NCI-H1694 (cell line): ENCODE data around the gene VSTM2L.

Experiments
- DNase-seq: peaks from one replicate; lab custom pipeline; 2025; lab: John Stamatoyannopoulos, UW

VSTM2L gene

DNA sequence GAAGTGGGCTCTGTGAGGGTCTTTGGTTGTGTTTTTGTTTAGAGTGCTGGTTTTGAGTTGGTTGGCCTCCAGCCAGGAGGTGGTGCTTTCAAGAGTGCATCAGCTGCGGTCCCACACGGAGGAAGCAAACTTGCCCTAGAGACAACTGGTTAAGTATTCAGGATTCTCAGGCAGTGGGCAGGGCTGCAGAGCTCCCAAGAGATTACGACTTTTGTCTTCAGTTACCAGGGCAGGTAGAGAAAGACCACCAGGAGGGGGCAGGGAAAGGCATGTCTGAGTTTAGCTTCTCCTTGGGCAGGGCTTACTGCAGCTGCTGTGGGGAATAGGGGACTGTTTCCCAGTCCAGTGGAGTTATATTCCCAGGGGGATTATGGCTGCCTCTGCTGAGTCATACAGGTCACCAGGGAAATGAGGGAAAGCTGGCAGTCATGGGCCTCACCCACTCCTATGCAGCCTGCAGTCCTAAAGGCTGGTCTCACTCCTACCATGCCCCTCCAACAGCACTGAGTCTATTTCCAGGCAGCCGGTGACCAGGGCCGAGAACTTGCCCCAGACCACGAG, 66.0 kb downstream of the VSTM2L start:
- DNase-seq, result no peak

GRCh38 chr20:37969949-37970855, 67.3 kb downstream of the VSTM2L start:
- DNase-seq, result no peak

DNA sequence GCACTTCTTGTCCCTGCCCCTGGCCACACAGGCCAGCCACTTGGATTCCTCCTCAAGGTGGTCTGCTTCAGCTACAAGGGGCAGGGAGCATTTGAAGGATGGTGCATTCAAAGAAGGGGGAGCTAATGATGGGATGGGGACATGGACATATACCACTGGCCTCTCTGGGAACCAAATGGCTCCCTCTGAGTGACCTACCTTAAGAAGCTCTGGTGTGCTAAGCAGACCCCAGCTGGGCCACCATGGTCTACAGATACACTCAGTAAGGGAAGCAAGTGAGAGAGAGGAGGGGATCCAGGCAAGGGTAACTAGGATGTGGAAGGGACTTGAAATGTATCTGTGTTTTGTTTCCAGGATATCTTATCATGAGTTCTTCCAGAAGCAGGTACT, 67.9 kb downstream of the VSTM2L start:
- no peak for DNase-seq

DNA sequence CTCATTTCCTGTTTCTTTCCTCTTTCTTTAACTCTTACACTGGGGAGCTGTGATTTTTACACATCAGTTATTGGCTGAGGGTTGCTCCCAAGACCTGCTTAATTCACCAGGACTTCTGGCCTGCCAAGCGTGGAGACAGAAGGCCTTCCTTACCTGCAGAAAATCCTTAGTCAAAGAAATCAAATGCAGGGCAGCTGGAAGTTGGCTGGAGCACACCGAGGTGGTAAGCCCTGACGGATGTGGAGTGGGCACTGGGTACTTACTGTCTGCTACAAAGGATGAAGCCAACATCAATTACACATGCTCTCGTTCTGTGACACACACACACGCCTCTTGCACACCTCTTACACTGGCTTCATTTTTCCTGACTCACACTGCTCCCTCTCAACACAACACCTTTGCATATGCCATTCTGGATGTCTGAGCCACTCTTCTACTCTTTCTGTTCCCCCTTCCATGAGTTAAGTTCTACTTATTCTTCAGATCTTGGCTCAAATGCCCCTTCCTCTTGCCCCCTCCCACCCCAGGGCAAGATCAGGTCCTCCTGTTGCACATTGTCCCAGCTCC, 68.7 kb downstream of the VSTM2L start:
- DNase-seq, result no peak

DNA sequence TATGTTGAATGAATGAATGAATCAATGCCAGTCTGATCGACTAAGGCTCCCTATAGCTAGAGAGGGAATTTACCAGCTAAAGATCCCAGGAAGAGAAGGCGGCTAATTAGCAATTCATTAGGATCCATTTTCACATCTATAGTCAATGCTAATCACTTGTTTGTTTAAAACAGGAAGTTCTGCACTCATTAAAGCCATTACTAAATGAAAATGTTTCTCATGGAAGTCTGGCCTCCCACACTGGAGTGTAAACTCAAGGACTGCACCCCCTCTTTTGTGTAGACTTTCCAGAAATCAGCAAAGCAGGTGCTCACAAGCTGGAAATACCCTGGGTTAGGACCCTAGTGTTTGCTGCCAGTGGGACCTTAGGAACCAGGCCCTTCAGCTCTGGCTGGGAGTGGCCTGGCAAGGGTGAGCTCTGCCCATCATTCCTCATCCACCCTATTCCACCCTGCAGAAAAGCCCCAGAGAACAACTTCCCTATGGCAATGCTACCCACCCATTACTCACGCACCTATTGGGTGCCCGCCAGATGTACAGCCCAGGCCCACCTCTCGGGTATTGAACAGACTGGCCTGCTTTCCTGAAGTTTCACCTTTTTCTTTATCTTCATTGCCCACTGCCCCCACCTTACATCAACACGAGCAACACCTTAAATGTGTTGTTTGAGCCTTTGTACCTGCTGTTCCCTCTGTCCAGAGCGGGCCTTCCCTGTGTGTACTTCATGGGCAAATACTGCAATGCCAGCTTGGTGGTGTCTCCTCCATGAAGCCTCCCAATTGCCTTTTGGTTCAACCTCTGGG, 69.5 kb downstream of the VSTM2L start:
- no peak for DNase-seq

DNA sequence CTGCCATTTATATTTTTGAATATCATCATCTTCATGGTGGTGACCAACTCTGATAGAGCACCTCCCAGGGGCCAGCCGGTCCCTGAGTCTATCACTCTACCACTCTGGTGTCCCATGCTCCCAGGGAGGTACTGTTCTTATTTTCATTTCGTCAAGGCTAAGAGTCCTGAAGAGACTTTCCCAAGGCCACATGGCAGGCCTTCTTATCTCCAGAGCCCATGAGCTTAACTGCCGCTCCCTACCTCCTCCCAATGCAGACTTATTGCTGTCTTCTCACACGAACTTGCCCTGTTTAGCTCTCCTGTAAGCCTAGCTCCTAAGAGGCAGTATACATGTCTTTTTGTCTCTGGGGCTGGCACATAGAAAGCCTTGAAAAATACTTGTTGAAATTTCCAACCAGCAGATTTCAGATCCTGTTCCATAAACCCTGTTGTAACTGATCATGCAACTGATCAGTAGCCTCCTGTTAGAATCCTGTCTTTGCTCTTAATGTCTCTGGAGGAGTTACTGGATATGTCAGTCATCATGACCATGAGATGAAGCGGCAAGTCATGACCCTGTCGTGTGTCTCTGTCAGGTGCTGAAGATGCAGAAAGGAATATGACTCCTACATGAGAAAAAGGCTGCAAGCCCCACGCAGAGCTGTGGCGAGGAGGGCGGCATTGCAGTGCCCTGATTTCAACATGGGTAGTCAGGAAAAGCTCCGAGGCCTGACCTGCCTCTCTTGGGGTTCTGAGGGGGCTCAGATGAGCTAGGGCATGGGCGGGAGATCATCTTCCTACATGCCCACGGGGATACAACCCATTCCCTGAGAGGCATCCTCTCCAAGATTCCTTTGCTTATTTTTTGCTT, 70.4 kb downstream of the VSTM2L start:
- DNase-seq, result no peak

GRCh38 chr20:37976887-37977286, 74.0 kb downstream of the VSTM2L start:
- DNase-seq, result no peak

- no peak for DNase-seq
Measured at GRCh38 chr20:37977338-37977737, 74.4 kb downstream of the VSTM2L start.

DNA sequence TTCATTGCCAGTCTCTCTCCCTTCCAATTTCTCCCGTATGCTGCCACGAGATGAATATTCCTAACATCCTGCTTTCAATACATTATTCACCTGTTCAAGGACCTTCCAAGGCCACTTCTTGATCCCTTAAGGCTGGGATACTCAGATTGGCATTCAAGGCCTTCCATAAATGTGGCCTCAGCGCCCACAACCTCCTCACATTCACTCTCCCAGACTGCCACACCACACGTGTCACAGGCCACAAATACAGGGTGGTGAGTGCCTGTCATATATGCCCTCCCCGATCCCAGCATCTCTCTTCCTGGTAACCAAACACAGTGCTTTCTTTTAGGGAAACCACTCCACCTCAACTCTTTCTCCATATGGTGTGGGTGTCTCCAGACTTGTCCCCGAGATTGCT, 74.9 kb downstream of the VSTM2L start:
- DNase-seq, result no peak

- no peak for DNase-seq
Measured at GRCh38 chr20:37979021-37979985, 76.4 kb downstream of the VSTM2L start.

DNA sequence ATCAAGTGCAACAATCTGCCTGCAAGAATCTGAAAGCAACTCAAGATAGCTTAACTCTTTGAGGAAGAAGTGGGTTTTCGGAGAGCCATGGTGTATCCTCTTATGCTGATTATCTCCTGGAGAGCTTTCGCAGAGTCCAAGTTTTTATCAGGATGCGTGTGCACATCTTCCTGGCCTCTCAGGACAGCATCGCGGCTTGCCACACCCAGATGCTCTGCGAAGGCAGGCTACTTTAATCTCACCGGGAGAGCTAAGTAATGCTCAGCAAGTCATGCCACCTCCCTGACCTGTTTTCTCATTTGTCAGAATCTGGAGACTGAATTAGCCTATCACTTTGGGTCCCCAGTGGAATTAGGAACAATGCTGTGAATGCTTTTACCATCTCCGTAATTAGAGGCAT, 77.5 kb downstream of the VSTM2L start:
- DNase-seq, result no peak

DNA sequence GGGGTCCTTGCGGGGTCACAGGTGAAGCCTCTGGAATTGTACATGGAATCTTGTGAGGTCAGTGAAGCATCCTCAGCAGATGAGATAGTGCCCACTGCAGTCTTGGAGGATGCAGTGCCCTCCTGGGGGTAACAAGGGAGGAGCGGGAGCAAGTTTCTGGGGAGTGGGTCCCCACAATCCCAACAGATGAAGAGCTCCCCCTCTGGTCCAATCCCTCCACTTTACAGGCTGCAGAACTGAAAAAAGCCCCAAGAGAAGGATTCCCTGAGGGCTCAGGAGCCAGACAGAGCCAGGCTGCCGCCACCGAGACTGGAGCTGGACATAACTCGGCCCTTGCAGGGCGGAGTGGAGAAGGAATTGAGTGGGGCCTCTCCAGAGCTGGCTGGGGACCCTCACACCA, 77.9 kb downstream of the VSTM2L start:
- no peak for DNase-seq

DNA sequence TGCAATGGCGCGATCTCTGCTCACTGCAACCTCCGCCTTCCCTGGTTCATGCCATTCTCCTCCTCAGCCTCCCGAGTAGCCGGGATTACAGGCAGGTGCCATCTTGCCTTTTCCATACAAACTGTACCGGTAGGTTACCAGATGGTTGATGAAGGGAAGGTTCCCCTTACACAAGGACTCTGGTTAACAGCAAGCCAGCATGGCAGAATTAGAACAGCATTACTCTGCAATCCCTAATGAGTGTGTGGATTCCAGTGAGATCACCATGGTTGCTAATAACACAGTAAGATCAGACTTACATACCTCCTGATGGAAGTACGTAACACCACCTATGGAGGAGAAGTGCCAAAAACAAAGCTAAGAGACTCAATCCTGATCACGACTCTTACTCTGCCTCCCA, 78.6 kb downstream of the VSTM2L start:
- DNase-seq, result no peak

GRCh38 chr20:37983286-37983685, 80.4 kb downstream of the VSTM2L start:
- no peak for DNase-seq

DNA sequence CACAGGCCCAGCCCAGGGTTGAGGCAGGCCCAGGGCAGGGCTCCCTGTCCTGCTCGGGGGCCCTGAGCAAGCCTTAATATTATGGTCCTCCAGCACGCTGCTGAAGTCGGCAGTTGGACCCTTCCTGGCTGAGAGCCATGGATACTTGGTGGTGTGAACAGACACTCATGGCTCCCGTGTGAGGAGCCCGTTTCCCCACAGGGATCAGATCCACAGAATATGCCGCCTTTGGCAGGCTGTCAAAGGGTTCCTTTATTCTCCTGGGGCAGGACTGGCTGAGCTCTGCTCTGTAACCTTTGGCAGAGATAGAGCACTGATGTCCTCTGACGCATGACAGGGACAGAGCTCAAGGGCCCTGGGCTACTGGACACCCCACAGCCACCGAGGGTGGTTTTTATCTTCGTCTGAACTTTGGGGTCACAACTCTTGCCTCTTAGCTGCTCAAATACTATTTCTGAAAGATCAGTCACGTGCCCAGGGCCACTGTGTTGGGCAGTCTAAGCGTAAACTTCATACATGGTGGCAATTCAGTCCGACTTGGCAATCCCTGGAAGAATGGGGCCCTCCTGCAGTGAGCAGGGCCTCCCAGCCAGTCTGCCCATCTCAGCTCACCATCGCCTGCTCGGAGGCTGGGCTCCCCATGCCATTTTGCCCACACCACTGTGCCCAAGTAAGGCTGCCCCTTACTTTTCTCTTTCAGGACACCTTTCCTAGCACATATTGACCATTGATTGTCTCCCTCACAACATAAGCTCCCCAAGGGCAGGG, 81.3 kb downstream of the VSTM2L start:
- no peak for DNase-seq

- no peak for DNase-seq
Measured at GRCh38 chr20:37986044-37986858, 83.3 kb downstream of the VSTM2L start.

DNA sequence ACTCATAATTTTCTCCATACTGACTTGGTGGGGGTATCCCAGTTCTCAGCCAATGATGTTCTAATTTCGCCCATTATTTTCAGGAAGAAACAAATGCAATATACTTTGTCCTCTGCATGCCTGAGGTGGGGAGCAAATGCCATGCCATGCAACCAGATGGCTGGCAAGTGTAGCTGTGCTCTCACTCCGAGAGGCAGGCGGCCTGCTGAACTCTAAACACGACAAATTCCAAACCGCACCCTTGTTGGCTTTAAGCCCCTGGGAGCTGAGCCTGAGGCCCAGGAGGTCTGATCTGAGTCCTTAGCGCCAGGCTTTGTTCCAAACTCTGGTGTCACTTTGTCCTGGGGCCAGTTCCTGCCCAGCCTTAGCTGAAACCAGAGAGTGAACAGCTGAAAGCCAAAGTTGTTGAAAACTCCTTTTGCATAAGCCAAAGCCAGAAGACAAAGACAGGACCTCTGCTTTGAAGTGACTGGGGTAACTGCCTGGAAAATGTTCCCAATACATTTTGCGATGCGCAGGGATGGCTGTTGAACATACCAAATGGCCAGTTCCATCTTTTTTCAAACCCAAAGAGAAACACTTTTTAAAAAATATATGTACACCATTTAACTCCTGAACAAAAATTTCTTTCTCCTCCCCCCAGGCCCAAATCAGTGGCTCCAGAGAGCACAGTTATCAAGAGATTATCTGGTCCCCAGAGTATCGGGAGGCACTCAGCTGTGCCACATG, 84.1 kb downstream of the VSTM2L start:
- peak; percentile 45 for DNase-seq
